Measurements from ENCODE around the gene GAS2. TPM values are rescaled to one million over a fixed set of nuclear protein-coding genes. Genes with fewer than 3 reads are reported as not detected.

Gene GAS2
- total RNA-seq, 1 donor from 2014 or later: 3.5 TPM

- Mint-ChIP-seq H3K27ac (no peak overlapping the region), H3K4me3 (no peak overlapping the region)
- POLR2A ChIA-PET: no interaction called here
These were observed 54.0 kb downstream of the GAS2 start for GRCh38 chr11:22720457-22720856.

GRCh38 chr11:22723274-22723673, 56.9 kb downstream of the GAS2 start:
- ATAC-seq (ENCODE audit: low read depth): no peak

More at GRCh38 chr11:22720457-22720856, 54.0 kb downstream of the GAS2 start:
- intact Hi-C loops (cut with micrococcal nuclease): no loop called here
- ATAC-seq (ENCODE audit: low read depth) (no peak), DNase-seq (no peak)
- Mint-ChIP-seq H3K4me1 (no peaks in the 10 kb centered on the region), H3K27me3 (no peaks in the 10 kb centered on the region), H3K9me3 (no peaks in the 10 kb centered on the region), H3K36me3 (ENCODE audit: low read depth) (no peaks in the 10 kb centered on the region)
- CTCF ChIA-PET: no interaction called here
- TF ChIP-seq CTCF (IDR thresholded peaks at IDR 0.05): no peak

GRCh38 chr11:22725079-22725478, 58.7 kb downstream of the GAS2 start:
- DNase-seq: no peak
- CTCF ChIA-PET: no interaction called here
- Mint-ChIP-seq H3K4me1 (no peaks in the 10 kb centered on the region), H3K9me3 (no peaks in the 10 kb centered on the region), H3K27ac (no peak overlapping the region), H3K36me3 (ENCODE audit: low read depth) (no peaks in the 10 kb centered on the region), H3K27me3 (no peaks in the 10 kb centered on the region), H3K4me3 (no peak overlapping the region)
- no peak for TF ChIP-seq CTCF (IDR thresholded peaks at IDR 0.05)
- intact Hi-C loops (cut with micrococcal nuclease): no loop called here
- ATAC-seq (ENCODE audit: low read depth): no peak
- POLR2A ChIA-PET: no interaction called here

More at GRCh38 chr11:22723274-22723673, 56.9 kb downstream of the GAS2 start:
- DNase-seq: no peak
- H3K27ac Mint-ChIP-seq: no peak overlapping the region
- H3K36me3 Mint-ChIP-seq (ENCODE audit: low read depth): no peaks in the 10 kb centered on the region
- CTCF ChIA-PET: no interaction called here
- no peaks in the 10 kb centered on the region for H3K9me3 Mint-ChIP-seq
- no peak overlapping the region for H3K4me3 Mint-ChIP-seq
- no peaks in the 10 kb centered on the region for H3K27me3 Mint-ChIP-seq
- TF ChIP-seq CTCF (IDR thresholded peaks at IDR 0.05): no peak
- intact Hi-C loops (cut with micrococcal nuclease): no loop called here
- POLR2A ChIA-PET: no interaction called here
- H3K4me1 Mint-ChIP-seq: no peaks in the 10 kb centered on the region

GRCh38 chr11:22728600-22729389, 62.4 kb downstream of the GAS2 start:
- no peak for TF ChIP-seq CTCF (IDR thresholded peaks at IDR 0.05)
- CTCF ChIA-PET: no interaction called here
- Mint-ChIP-seq H3K4me3 (no peak overlapping the region), H3K4me1 (no peaks in the 10 kb centered on the region), H3K9me3 (no peaks in the 10 kb centered on the region), H3K27me3 (no peaks in the 10 kb centered on the region), H3K27ac (no peak overlapping the region), H3K36me3 (ENCODE audit: low read depth) (no peaks in the 10 kb centered on the region)
- DNase-seq: no peak
- intact Hi-C loops (cut with micrococcal nuclease): no loop called here
- ATAC-seq (ENCODE audit: low read depth): no peak
- POLR2A ChIA-PET: no interaction called here

GRCh38 chr11:22730319-22730718, 63.9 kb downstream of the GAS2 start:
- POLR2A ChIA-PET: no interaction called here
- Mint-ChIP-seq H3K4me3 (no peak overlapping the region), H3K36me3 (ENCODE audit: low read depth) (no peaks in the 10 kb centered on the region), H3K27ac (no peak overlapping the region), H3K4me1 (no peaks in the 10 kb centered on the region), H3K9me3 (no peaks in the 10 kb centered on the region), H3K27me3 (no peaks in the 10 kb centered on the region)
- intact Hi-C loops (cut with micrococcal nuclease): loop anchor here (1.0 kb wide), 2 partner anchors 303 to 396 kb away; no protein-coding TSS in a partner anchor
- no peak for TF ChIP-seq CTCF (IDR thresholded peaks at IDR 0.05)
- DNase-seq: no peak
- CTCF ChIA-PET: no interaction called here
- ATAC-seq (ENCODE audit: low read depth): no peak

Data from activated B cell treated with CpG ODN at 0.5 μM for 24 hours (primary cell).